Prostate gland (tissue), 2 donors: ENCODE results near the gene CRY2. TPM values are rescaled to one million over a fixed set of nuclear protein-coding genes. Genes with fewer than 3 reads are reported as not detected.

Source experiments
- DNase-seq: peaks from one replicate; pipeline ENCODE4 v3.0.0-alpha.2; 2019; ENCODE audit warnings: low spot score
- H3K27ac ChIP-seq, 2 donors: fragments of 200-600 bp; sonication (generic); 2 replicates each; pipeline ENCODE4 v1.5.1; 2017 to 2019
- H3K27me3 ChIP-seq: fragments of 200-600 bp; sonication (generic); replicated peaks from 2 replicates; pipeline ENCODE4 v1.5.1; 2019; ENCODE audit not compliant: insufficient read depth
- H3K36me3 ChIP-seq, 2 donors: fragments of 200-600 bp; sonication (generic); 1 replicate in 1 of 2; 2 replicates in 1 of 2; pipeline versions ENCODE4 v1.5.1 to v1.8.1; 2017 to 2019
- H3K4me1 ChIP-seq: fragments of 200-600 bp; sonication (generic); replicated peaks from 2 replicates; pipeline ENCODE4 v1.5.1; 2019
- H3K4me3 ChIP-seq, 2 donors: fragments of 200-600 bp; sonication (generic); 2 replicates each; pipeline ENCODE4 v1.5.1; 2017 to 2019
- H3K9me3 ChIP-seq: fragments of 200-600 bp; sonication (generic); 2 replicates; pipeline ENCODE4 v1.5.1; 2017
- CTCF ChIP-seq, 4 experiments: fragments of 200-600 bp in 2 of 4; fragments of 450-650 bp in 2 of 4; sonication (generic) in 2 of 4; IDR thresholded peaks; 1 replicate in 3 of 4; 2 replicates in 1 of 4; pipeline ENCODE4 v1.5.1; 2016 to 2019; ENCODE audit warnings: antibody characterized with exemption in 4 of 4, mild to moderate bottlenecking in 2 of 4, moderate library complexity in 2 of 4
- POLR2A ChIP-seq: fragments of 450-650 bp; IDR thresholded peaks from one replicate; pipeline ENCODE4 v1.6.1; 2016; ENCODE audit warnings: antibody characterized with exemption, mild to moderate bottlenecking
- POLR2AphosphoS5 ChIP-seq: sonication (generic); formaldehyde crosslinking; IDR thresholded peaks from one replicate; pipeline ENCODE4 v1.6.1; 2017; ENCODE audit warnings: antibody characterized with exemption
- WGBS: methylation state at CpG from one replicate; pipeline ENCODE4 v1.1.5; 2018; 5-methylcytosine and 5-hydroxymethylcytosine counted together
- intact Hi-C: fragments of 100-400 bp; cut with DNase I; formaldehyde crosslinking; loops from one replicate; pipeline ENCODE4 v1.14.2; 2022
- total RNA-seq, 2 donors: library from RNA; depleted of rRNA; stranded (reverse); fragments of >200 nt; gene quantifications; one replicate each; pipeline ENCODE4 v1.1.0, GENCODE V29; 2016

Gene CRY2
- total RNA-seq, 2 donors from 2014 or later: 45.4 to 70.8 TPM

- 75% methylated on average over 15 of the region's 15 CpGs for WGBS
- no peak for DNase-seq
- H3K36me3 ChIP-seq: no peaks in the 10 kb centered on the region
- H3K4me3 ChIP-seq: no peak overlapping the region
- intact Hi-C loops: no loop called here
- H3K27me3 ChIP-seq: no peaks in the 10 kb centered on the region
- no peaks in the 10 kb centered on the region for H3K9me3 ChIP-seq
- H3K4me1 ChIP-seq: no peaks in the 10 kb centered on the region
- no peak overlapping the region for H3K27ac ChIP-seq
- TF ChIP-seq CTCF (IDR thresholded peaks at IDR 0.05): no peak
- TF ChIP-seq POLR2A: no peak
- no peak for TF ChIP-seq POLR2AphosphoS5
Measured at GRCh38 chr11:45927332-45927683, 80.0 kb downstream of the CRY2 start.

- Histone ChIP-seq H3K27ac (no peak overlapping the region), H3K36me3 (no peaks in the 10 kb centered on the region), H3K9me3 (no peaks in the 10 kb centered on the region), H3K27me3 (no peaks in the 10 kb centered on the region), H3K4me3 (no peak overlapping the region), H3K4me1 (no peaks in the 10 kb centered on the region)
- TF ChIP-seq CTCF (IDR thresholded peaks at IDR 0.05): no peak
- TF ChIP-seq POLR2AphosphoS5: no peak
- TF ChIP-seq POLR2A: no peak
- 86% methylated on average over 27 of the region's 27 CpGs for WGBS
- intact Hi-C loops: no loop called here
- no peak for DNase-seq
Measured at GRCh38 chr11:45927684-45928413, 80.6 kb downstream of the CRY2 start.

- 58% methylated on average over 13 of the region's 13 CpGs for WGBS
- H3K4me1 ChIP-seq: peaks cover 4% of the 10 kb centered on the region
- H3K27me3 ChIP-seq: no peaks in the 10 kb centered on the region
- H3K4me3 ChIP-seq: no peak overlapping the region
- TF ChIP-seq POLR2A (no peak), POLR2AphosphoS5 (no peak)
- H3K9me3 ChIP-seq: no peaks in the 10 kb centered on the region
- DNase-seq: no peak
- intact Hi-C loops: no loop called here
- H3K27ac ChIP-seq: no peak overlapping the region
- H3K36me3 ChIP-seq: no peaks in the 10 kb centered on the region
Measured at GRCh38 chr11:45928535-45929215, 81.4 kb downstream of the CRY2 start.

GRCh38 chr11:45929486-45930030 is 82.3 kb downstream of the CRY2 start:
- H3K36me3 ChIP-seq: no peaks in the 10 kb centered on the region
- no peaks in the 10 kb centered on the region for H3K9me3 ChIP-seq
- WGBS: 62% methylated on average over 10 of the region's 10 CpGs
- intact Hi-C loops: no loop called here
- peaks cover 13% of the 10 kb centered on the region for H3K4me1 ChIP-seq
- H3K27ac ChIP-seq: no peak overlapping the region
- DNase-seq: no peak
- H3K4me3 ChIP-seq: no peak overlapping the region
- no peaks in the 10 kb centered on the region for H3K27me3 ChIP-seq
- TF ChIP-seq POLR2AphosphoS5: no peak
- no peak for TF ChIP-seq CTCF (IDR thresholded peaks at IDR 0.05)
- no peak for TF ChIP-seq POLR2A

- Histone ChIP-seq H3K27ac (peak overlapping the region; percentile 64 to 79), H3K4me3 (no peak overlapping the region), H3K4me1 (peaks cover 16% of the 10 kb centered on the region), H3K36me3 (no peaks in the 10 kb centered on the region), H3K27me3 (no peaks in the 10 kb centered on the region), H3K9me3 (no peaks in the 10 kb centered on the region)
- DNase-seq: no peak
- WGBS: 39% methylated on average over 14 of the region's 14 CpGs
- TF ChIP-seq POLR2A (no peak), CTCF (IDR thresholded peaks at IDR 0.05) (no peak), POLR2AphosphoS5 (no peak)
- intact Hi-C loops: no loop called here
Measured at GRCh38 chr11:45930031-45930794, 82.9 kb downstream of the CRY2 start.
